Measurements from ENCODE around the gene TSN. TPM values are rescaled to one million over a fixed set of nuclear protein-coding genes. Genes with fewer than 3 reads are reported as not detected.
"Not testable (repeated sequence)": the region's sequence is repeated elsewhere in the genome, so short reads cannot be mapped to it uniquely, and the experiment has no call there.

TSN gene
- total RNA-seq, 2 experiments from 2014 or later, result 49.1 to 50.9 TPM

GRCh38 chr2:121816797-121817196 lies 61.3 kb downstream of the TSN start:
- H3K36me3 Mint-ChIP-seq (ENCODE audit: low read depth), result no peaks in the 10 kb centered on the region
- intact Hi-C loops (cut with DNase I, micrococcal nuclease), result no loop called here
- TF ChIP-seq CTCF (IDR thresholded peaks at IDR 0.05), result no peak
- Histone ChIP-seq H3K27ac (ENCODE audit: low read depth in 1 of 2, low read length in 2 of 2) (no peak overlapping the region), H3K4me3 (ENCODE audit: low read length) (no peak overlapping the region), H3K36me3 (ENCODE audit: insufficient read depth, low read length) (no peaks in the 10 kb centered on the region), H3K9me3 (ENCODE audit: control insufficient read depth in 1 of 2, insufficient read depth in 1 of 2, low read length in 2 of 2) (peaks cover 0 to 8% of the 10 kb centered on the region in 2 experiments), H3K27me3 (ENCODE audit: control insufficient read depth in 1 of 2, insufficient read depth in 2 of 2, low read length in 2 of 2) (peaks cover 4 to 6% of the 10 kb centered on the region in 2 experiments), H3K4me1 (ENCODE audit: insufficient read depth, low read length) (no peaks in the 10 kb centered on the region)
- H3K4me1 Mint-ChIP-seq (ENCODE audit: low read depth), result no peaks in the 10 kb centered on the region
- ChIA-PET CTCF (no interaction called here), POLR2A (no interaction called here)
- no peak overlapping the region for H3K27ac Mint-ChIP-seq
- H3K4me3 Mint-ChIP-seq, result no peak overlapping the region
- no peaks in the 10 kb centered on the region for H3K9me3 Mint-ChIP-seq
- ATAC-seq (ENCODE audit: poor library complexity), result no peak
- peaks cover 13% of the 10 kb centered on the region for H3K27me3 Mint-ChIP-seq
- no peak for DNase-seq

GRCh38 chr2:121817304-121817703 lies 61.9 kb downstream of the TSN start:
- H3K27ac Mint-ChIP-seq; ATAC-seq (ENCODE audit: poor library complexity); H3K4me3 Mint-ChIP-seq; H3K9me3 ChIP-seq (ENCODE audit: control insufficient read depth in 1 of 2, insufficient read depth in 1 of 2, low read length in 2 of 2); H3K27ac ChIP-seq (ENCODE audit: low read depth in 1 of 2, low read length in 2 of 2); POLR2A ChIA-PET; H3K9me3 Mint-ChIP-seq; H3K4me1 Mint-ChIP-seq (ENCODE audit: low read depth); H3K4me3 ChIP-seq (ENCODE audit: low read length); H3K4me1 ChIP-seq (ENCODE audit: insufficient read depth, low read length); intact Hi-C loops (cut with DNase I, micrococcal nuclease); H3K36me3 Mint-ChIP-seq (ENCODE audit: low read depth); CTCF ChIA-PET; H3K27me3 ChIP-seq (ENCODE audit: control insufficient read depth in 1 of 2, insufficient read depth in 2 of 2, low read length in 2 of 2); H3K36me3 ChIP-seq (ENCODE audit: insufficient read depth, low read length); DNase-seq: not testable (repeated sequence)
- H3K27me3 Mint-ChIP-seq, result peaks cover 13% of the 10 kb centered on the region

Other genes starting within 250 kb of the TSN start
- gene RNU4ATAC, start 224.8 kb upstream of the TSN start, total RNA-seq, result not detected
- gene CLASP1, start 106.2 kb upstream of the TSN start, total RNA-seq, result 10 to 100 TPM; 58.0 to 58.5 TPM
- 10 to 100 TPM; 43.6 to 47.7 TPM for gene NIFK, start 18.8 kb upstream of the TSN start, total RNA-seq

Data from CD4-positive, alpha-beta T cell (primary cell).